HepG2 (cell line): Measurements from ENCODE around the gene MVP. TPM values are rescaled to one million over a fixed set of nuclear protein-coding genes. Genes with fewer than 3 reads are reported as not detected.

Experiments
- ATM ChIP-seq: fragments of 450-650 bp; IDR thresholded peaks from 2 replicates; pipeline ENCODE4 v1.7.1; 2017; ENCODE audit warnings: mild to moderate bottlenecking, borderline replicate concordance
- BCL6 ChIP-seq: IDR thresholded peaks from 2 replicates; pipeline ENCODE4 v1.6.1; 2016; ENCODE audit warnings: missing genetic modification reagents, missing compliant biosample characterization
- BORCS8-MEF2B ChIP-seq: sonication (generic); formaldehyde crosslinking; IDR thresholded peaks from 2 replicates; pipeline ENCODE4 v1.8.0; 2022; ENCODE audit warnings: mild to moderate bottlenecking, missing genetic modification reagents
- EHMT2 ChIP-seq: fragments of 200-600 bp; sonication (generic); IDR thresholded peaks from 2 replicates; pipeline ENCODE4 v1.7.0; 2017; ENCODE audit warnings: antibody characterized with exemption, low read depth, low read length, borderline replicate concordance
- FOXA1 ChIP-seq, 2 experiments: fragments of 450-650 bp in 1 of 2; sonication (generic) in 1 of 2; formaldehyde crosslinking in 1 of 2; IDR thresholded peaks; 2 replicates each; pipeline versions ENCODE4 v1.4.0 to v1.6.1; 2016 to 2020; ENCODE audit warnings: missing genetic modification reagents in 1 of 2
- HIVEP1 ChIP-seq: sonication (generic); formaldehyde crosslinking; IDR thresholded peaks from 2 replicates; pipeline ENCODE4 v1.4.0; 2020; ENCODE audit warnings: mild to moderate bottlenecking, missing genetic modification reagents
- IKZF4 ChIP-seq: sonication (generic); formaldehyde crosslinking; IDR thresholded peaks from 2 replicates; pipeline ENCODE4 v1.5.1; 2020; ENCODE audit warnings: borderline replicate concordance, mild to moderate bottlenecking, low read depth, missing genetic modification reagents; ENCODE audit errors: not compliant biosample characterization
- IRF1 ChIP-seq: sonication (generic); formaldehyde crosslinking; IDR thresholded peaks from 2 replicates; pipeline ENCODE4 v1.4.0; 2020; ENCODE audit warnings: low read depth, mild to moderate bottlenecking, missing genetic modification reagents
- KAT8 ChIP-seq: IDR thresholded peaks from 2 replicates; pipeline ENCODE4 v1.6.1; 2016; ENCODE audit warnings: missing genetic modification reagents, missing compliant biosample characterization
- KDM5A ChIP-seq: fragments of 200-600 bp; sonication (generic); IDR thresholded peaks from 2 replicates; pipeline ENCODE4 v1.7.0; 2018; ENCODE audit warnings: antibody characterized with exemption, mild to moderate bottlenecking, low read length, borderline replicate concordance
- KLF13 ChIP-seq: sonication (generic); formaldehyde crosslinking; IDR thresholded peaks from 2 replicates; pipeline ENCODE4 v1.4.0; 2020; ENCODE audit warnings: mild to moderate bottlenecking, missing genetic modification reagents
- KLF16 ChIP-seq, 2 experiments: sonication (generic) in 1 of 2; formaldehyde crosslinking in 1 of 2; IDR thresholded peaks; 2 replicates each; pipeline versions ENCODE4 v1.6.1 to v1.8.0; 2016 to 2023; ENCODE audit warnings: missing genetic modification reagents in 2 of 2, missing compliant biosample characterization in 1 of 2
- MEF2D ChIP-seq: sonication (generic); formaldehyde crosslinking; IDR thresholded peaks from 2 replicates; pipeline ENCODE4 v1.5.1; 2020; ENCODE audit warnings: mild to moderate bottlenecking, missing genetic modification reagents
- MYC ChIP-seq: sonication (generic); formaldehyde crosslinking; IDR thresholded peaks from 2 replicates; pipeline ENCODE4 v1.9.0; 2021; ENCODE audit warnings: missing genetic modification reagents, borderline replicate concordance
- ONECUT2 ChIP-seq: sonication (generic); formaldehyde crosslinking; IDR thresholded peaks from 2 replicates; pipeline ENCODE4 v1.4.0; 2020; ENCODE audit warnings: missing genetic modification reagents
- PRDM4 ChIP-seq: sonication (generic); formaldehyde crosslinking; IDR thresholded peaks from 2 replicates; pipeline ENCODE4 v1.9.0; 2021; ENCODE audit warnings: missing genetic modification reagents, borderline replicate concordance
- YEATS2 ChIP-seq: sonication (generic); formaldehyde crosslinking; IDR thresholded peaks from 2 replicates; pipeline ENCODE4 v1.4.0; 2020; ENCODE audit warnings: missing genetic modification reagents, borderline replicate concordance
- YEATS4 ChIP-seq: sonication (generic); formaldehyde crosslinking; IDR thresholded peaks from 2 replicates; pipeline ENCODE4 v1.4.0; 2020; ENCODE audit warnings: missing genetic modification reagents, borderline replicate concordance
- ZBTB43 ChIP-seq: sonication (generic); formaldehyde crosslinking; conservative IDR thresholded peaks from 2 replicates; pipeline ENCODE4 v1.4.0; 2020; ENCODE audit warnings: missing genetic modification reagents
- ZBTB7A ChIP-seq: sonication (generic); formaldehyde crosslinking; IDR thresholded peaks from 2 replicates; pipeline ENCODE4 v1.8.0; 2022; ENCODE audit warnings: mild to moderate bottlenecking, missing genetic modification reagents
- ZNF251 ChIP-seq: sonication (generic); formaldehyde crosslinking; IDR thresholded peaks from 2 replicates; pipeline ENCODE4 v1.9.0; 2021; ENCODE audit warnings: mild to moderate bottlenecking, missing genetic modification reagents
- ZNF296 ChIP-seq: sonication (generic); formaldehyde crosslinking; conservative IDR thresholded peaks from 2 replicates; pipeline ENCODE4 v1.5.0; 2020; ENCODE audit warnings: mild to moderate bottlenecking, missing genetic modification reagents
- ZNF382 ChIP-seq: sonication (generic); formaldehyde crosslinking; IDR thresholded peaks from 2 replicates; pipeline ENCODE4 v1.5.0; 2020; ENCODE audit warnings: missing genetic modification reagents, mild to moderate bottlenecking, borderline replicate concordance
- ZSCAN30 ChIP-seq: sonication (generic); formaldehyde crosslinking; IDR thresholded peaks from 2 replicates; pipeline ENCODE4 v1.5.0; 2020; ENCODE audit warnings: mild to moderate bottlenecking, missing genetic modification reagents
- polyA plus RNA-seq, 8 experiments: library from polyadenylated mRNA; depleted of rRNA in 3 of 8; stranded (reverse) in 7 of 8; unstranded in 1 of 8; fragments of >200 nt; fragmentation: Illumina TruSeq in 4 of 8; extraction: Trizol in 4 of 8; gene quantifications; 2 replicates each; pipeline versions ENCODE4 v1.2.1 to v1.2.3, GENCODE V29; 2011 to 2016; ENCODE audit warnings: low read depth in 4 of 8, missing spikeins in 1 of 8, mixed read lengths in 1 of 8; ENCODE audit not compliant: insufficient read depth in 1 of 8
- total RNA-seq, 5 experiments: library from RNA; depleted of rRNA; stranded (reverse); fragments of >200 nt; fragmentation: Illumina TruSeq; extraction: Trizol; gene quantifications; 2 replicates each; pipeline ENCODE4 v1.2.3, GENCODE V29; 2016; ENCODE audit warnings: low read depth in 1 of 5

The MVP gene
- total and polyA plus RNA-seq, 2 of the 13 experiments (the other 11 are each of a cell fraction or from before 2014, with no cell fraction given), result 22.9 to 43.5 TPM

GRCh38 chr16:29811170-29811895 lies 8.9 kb upstream of the MVP start (continued):
- TF ChIP-seq YEATS2 (CRISPR knock-in tag) (no peak), KLF13 (CRISPR knock-in tag) (no peak), MEF2D (peak; percentile 92), EHMT2 (no peak), ATM (no peak), IKZF4 (CRISPR knock-in tag) (no peak), ZBTB43 (CRISPR knock-in tag) (peak; percentile 33; the same call in 1 of the 2 replicates), ONECUT2 (CRISPR knock-in tag) (0 out of 2 replicates have a peak, but pooled peaks have one; percentile 22), ZSCAN30 (CRISPR knock-in tag) (0 out of 2 replicates have a peak, but pooled peaks have one; percentile 71), PRDM4 (CRISPR knock-in tag) (no peak), MYC (CRISPR knock-in tag) (peak; percentile 64; the same call in 1 of the 2 replicates), KLF16 (CRISPR knock-in tag; IDR thresholded peaks at IDR 0.05) (peak in 1 of 2 experiments; percentile 70; a peak in 1 of 4 replicates), ZNF296 (CRISPR knock-in tag) (no peak), ZNF382 (CRISPR knock-in tag) (no peak), ZNF251 (CRISPR knock-in tag) (no peak), IRF1 (CRISPR knock-in tag) (no peak), KDM5A (no peak), BCL6 (CRISPR knock-in tag) (0 out of 2 replicates have a peak, but pooled peaks have one; percentile 39), ZBTB7A (no peak), YEATS4 (CRISPR knock-in tag) (no peak; the same call in 1 of the 2 replicates), KAT8 (no peak; the same call in 1 of the 2 replicates), HIVEP1 (peak; percentile 96), FOXA1 (IDR thresholded peaks at IDR 0.05) (no peak), FOXA1 (CRISPR knock-in tag; IDR thresholded peaks at IDR 0.05) (peak; percentile 54), BORCS8-MEF2B (CRISPR knock-in tag) (peak; percentile 53; the same call in 1 of the 2 replicates)
